GM10847 (cell line): ENCODE data around the gene DUSP15.

Source experiments
- POLR2A ChIP-seq: IDR thresholded peaks from 2 replicates; pipeline ENCODE4 v1.6.1; 2011; ENCODE audit not compliant: insufficient read length; ENCODE audit errors: extremely low read depth

The DUSP15 gene, protein sequence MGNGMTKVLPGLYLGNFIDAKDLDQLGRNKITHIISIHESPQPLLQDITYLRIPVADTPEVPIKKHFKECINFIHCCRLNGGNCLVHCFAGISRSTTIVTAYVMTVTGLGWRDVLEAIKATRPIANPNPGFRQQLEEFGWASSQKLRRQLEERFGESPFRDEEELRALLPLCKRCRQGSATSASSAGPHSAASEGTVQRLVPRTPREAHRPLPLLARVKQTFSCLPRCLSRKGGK

DNA sequence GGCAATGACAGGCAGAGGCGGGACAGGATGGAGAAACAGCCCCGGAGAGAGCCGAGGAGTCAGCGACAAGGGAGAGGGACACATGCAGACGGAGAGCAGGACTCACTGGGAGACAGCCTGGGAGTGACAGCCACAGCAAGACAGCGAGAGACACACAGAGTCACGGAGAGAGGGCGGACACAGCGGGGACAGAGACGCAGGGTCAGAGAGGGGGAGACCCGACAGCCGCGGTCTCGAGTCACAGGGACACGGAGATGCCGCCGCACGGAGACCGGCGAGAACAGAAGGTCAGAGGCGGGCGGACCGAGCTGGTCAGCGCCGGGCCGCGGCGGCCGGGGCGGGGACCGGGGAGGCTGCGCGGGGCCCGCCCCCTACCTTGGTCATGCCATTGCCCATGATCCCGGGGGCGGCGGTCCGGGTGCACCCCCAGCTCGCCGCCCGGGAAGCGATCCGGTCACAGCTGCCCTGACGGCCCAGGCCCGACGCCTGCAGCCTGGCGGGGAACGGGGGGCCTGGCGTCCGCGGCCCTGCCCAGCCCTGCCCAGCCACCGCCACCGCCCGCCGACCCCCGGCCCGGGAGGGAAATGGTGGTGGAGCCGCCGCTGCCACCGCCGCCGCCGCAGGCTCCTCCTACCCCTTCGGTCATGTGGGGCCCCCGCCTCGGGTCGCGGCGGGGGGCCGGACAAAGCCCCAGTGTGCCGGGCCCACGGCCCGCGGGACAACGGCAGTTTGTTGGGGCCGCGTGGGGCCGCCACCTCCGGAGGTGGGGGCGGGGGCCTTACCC lies at the start of gene DUSP15, which contains the start of gene TTLL9:
Gene DUSP15, minus strand, starts transcription at position 586 of the 784 bp plus-strand sequence. Its CDS starts 190 bp downstream, at position 396.
Gene TTLL9, plus strand, starts transcription at position 693 of the 784 bp plus-strand sequence. CDS start 493 bp downstream, outside the sequence.
- no peak for TF ChIP-seq POLR2A

- TF ChIP-seq POLR2A: no peak
These were observed 49.3 kb upstream of the DUSP15 start for GRCh38 chr20:31919410-31920155.

- no peak for TF ChIP-seq POLR2A
These were observed 48.3 kb upstream of the DUSP15 start for GRCh38 chr20:31918466-31919105.

DNA sequence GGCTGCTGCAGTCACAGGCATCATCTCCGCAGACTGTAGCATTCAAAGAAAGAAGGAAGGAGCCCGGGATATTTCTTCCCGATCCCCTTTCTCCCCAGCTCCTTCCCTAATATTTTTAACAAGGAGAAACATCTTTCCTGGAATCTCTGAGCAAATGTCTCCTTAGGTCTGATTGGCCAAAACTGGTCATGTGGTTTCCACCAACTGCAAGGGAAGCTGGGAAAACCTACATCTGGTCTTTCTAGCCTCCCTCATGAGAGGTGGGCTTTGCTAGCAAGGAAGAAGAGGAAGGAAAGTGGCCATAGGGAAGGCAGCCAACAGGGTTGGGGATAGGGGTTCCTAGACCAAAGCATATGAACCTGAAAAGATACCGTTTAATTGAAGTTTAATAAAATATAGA lies 46.4 kb upstream of the DUSP15 start:
- TF ChIP-seq POLR2A: no peak

GRCh38 chr20:31915491-31916280 lies 45.4 kb upstream of the DUSP15 start:
- no peak for TF ChIP-seq POLR2A

DNA sequence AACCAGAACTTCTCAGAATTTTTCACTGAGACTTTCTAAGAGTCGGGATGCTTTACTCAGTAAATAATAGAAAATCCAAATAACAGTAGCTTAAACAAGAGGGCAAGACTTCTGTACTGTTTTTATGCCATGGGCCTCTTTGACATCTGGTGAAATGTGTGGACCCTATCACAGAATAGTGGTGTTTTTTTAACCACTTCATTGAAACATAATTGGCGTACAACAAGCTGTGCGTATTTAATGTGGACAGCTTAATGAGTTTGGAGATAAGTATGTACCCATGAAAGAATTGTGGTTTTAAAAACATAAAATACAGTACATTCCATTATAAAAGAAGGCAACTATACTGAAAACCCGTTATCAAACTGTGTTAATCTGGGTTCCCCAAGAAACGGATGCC lies 43.8 kb upstream of the DUSP15 start:
- TF ChIP-seq POLR2A: no peak

- TF ChIP-seq POLR2A: no peak
These were observed 43.3 kb upstream of the DUSP15 start for GRCh38 chr20:31913431-31914157.

- no peak for TF ChIP-seq POLR2A
These were observed 39.9 kb upstream of the DUSP15 start for GRCh38 chr20:31910071-31910803.

- no peak for TF ChIP-seq POLR2A
These were observed 39.1 kb upstream of the DUSP15 start for GRCh38 chr20:31909253-31910070.

- no peak for TF ChIP-seq POLR2A
These were observed 38.1 kb upstream of the DUSP15 start for GRCh38 chr20:31908424-31908823.

- TF ChIP-seq POLR2A: no peak
These were observed 37.7 kb upstream of the DUSP15 start for GRCh38 chr20:31908016-31908415.

- no peak for TF ChIP-seq POLR2A
These were observed 36.7 kb upstream of the DUSP15 start for GRCh38 chr20:31907046-31907445.
